H1 (cell line): ENCODE results near the gene MMP17. TPM values are rescaled to one million over a fixed set of nuclear protein-coding genes. Genes with fewer than 3 reads are reported as not detected.

Source experiments
- CTBP2 ChIP-seq: IDR thresholded peaks from 2 replicates; pipeline ENCODE4 v1.7.0; 2011; ENCODE audit warnings: borderline replicate concordance, mild to moderate bottlenecking, moderate library complexity, mixed read lengths, low read length; ENCODE audit not compliant: insufficient read depth, insufficient read length
- GTF2F1 ChIP-seq: IDR thresholded peaks from 2 replicates; pipeline ENCODE4 v1.6.1; 2012; ENCODE audit warnings: low read depth, low read length, improper control_type of control experiment, borderline replicate concordance
- KDM5A ChIP-seq: fragments of 200-600 bp; IDR thresholded peaks from 2 replicates; pipeline ENCODE4 v1.7.1; 2012; ENCODE audit warnings: mild to moderate bottlenecking, low read length, inconsistent platforms, mixed read lengths
- SP2 ChIP-seq: IDR thresholded peaks from 2 replicates; pipeline ENCODE4 v1.6.1; 2012; ENCODE audit warnings: mild to moderate bottlenecking, low read length, inconsistent platforms
- TAF7 ChIP-seq: optimal IDR thresholded peaks from 2 replicates; pipeline ENCODE3; 2011; ENCODE audit warnings: low read depth, mild to moderate bottlenecking, inconsistent platforms, low read length, moderate library complexity, borderline replicate concordance
- polyA plus RNA-seq, 7 experiments: library from polyadenylated mRNA; depleted of rRNA in 3 of 7; stranded (reverse) in 5 of 7; unstranded in 2 of 7; fragments of >200 nt in 5 of 7; fragments of 200-250 nt in 2 of 7; gene quantifications; 1 replicate in 5 of 7; 2 replicates in 1 of 7; 4 replicates in 1 of 7; pipeline versions ENCODE4 v1.2.1 to v1.2.3, GENCODE V29; 2011 to 2013; ENCODE audit warnings: missing spikeins in 2 of 7, mixed read lengths in 2 of 7
- total RNA-seq: library from RNA; stranded (reverse); fragmentation: NEBNext Ultra II Directional; extraction: Animal tissue kit (Norgen Biotek cat#: 25700); gene quantifications from 2 replicates; pipeline ENCODE4 v1.2.1, GENCODE V29; 2021
- TF ChIP-seq, protein P1 (sequence below): IDR thresholded peaks from 2 replicates; pipeline ENCODE4 v1.6.1; 2011; ENCODE audit warnings: low read length, improper control_type of control experiment
- TF ChIP-seq, protein P2 (sequence below): IDR thresholded peaks from 2 replicates; pipeline ENCODE4 v1.6.1; 2012; ENCODE audit warnings: inconsistent platforms
- TF ChIP-seq, protein P3 (sequence below): IDR thresholded peaks from 2 replicates; pipeline ENCODE4 v1.6.1; 2012; ENCODE audit warnings: low read length, inconsistent platforms

Gene MMP17
- total and polyA plus RNA-seq, 2 of the 8 experiments (the other 6 are each of a cell fraction or from before 2014, with no cell fraction given): 41.3 to 53.8 TPM

DNA sequence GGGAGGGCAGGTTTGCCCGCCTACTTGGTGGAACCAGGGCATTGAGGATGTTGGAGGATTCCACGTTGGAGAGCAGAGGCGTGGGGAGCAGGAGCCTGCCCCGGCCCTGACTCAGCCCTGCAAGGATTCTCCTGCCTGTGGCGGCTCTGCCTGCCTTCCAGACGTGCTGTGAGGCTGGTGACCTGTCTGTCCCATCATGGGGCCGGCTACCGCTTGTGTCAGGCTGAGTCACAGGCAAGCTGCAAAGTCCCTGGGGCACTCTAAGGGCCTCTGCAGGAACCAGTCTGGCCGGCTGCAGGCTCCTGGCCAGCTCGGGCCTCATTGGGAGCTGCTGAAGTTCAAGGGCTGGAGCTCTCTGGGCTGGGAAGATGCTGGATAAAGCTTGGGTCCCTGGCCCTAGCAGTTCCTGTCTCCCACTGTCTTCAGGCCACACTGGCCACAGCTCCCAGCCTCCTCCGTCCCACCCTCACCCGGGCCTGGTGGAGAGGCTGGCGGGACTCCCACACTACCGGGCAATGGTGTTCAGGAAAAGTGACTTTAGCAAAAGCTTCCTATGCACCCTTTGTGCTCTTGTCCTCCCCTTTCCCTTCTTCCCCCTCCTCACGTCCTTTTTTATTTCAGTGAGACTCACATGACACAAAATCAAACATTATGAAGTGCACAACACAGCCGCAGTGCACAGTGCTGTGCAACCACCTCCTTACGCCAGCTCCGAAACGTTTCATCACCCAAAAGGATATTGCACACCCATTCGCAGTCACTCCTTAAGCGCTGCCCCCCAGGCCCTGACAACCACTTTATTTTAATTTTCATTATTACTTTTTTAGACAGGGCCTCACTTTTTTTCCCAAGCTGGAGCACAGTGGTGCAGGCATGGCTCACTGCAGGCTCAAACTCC lies 44.2 kb downstream of the MMP17 start (continued):
- TF ChIP-seq, protein P1, sequence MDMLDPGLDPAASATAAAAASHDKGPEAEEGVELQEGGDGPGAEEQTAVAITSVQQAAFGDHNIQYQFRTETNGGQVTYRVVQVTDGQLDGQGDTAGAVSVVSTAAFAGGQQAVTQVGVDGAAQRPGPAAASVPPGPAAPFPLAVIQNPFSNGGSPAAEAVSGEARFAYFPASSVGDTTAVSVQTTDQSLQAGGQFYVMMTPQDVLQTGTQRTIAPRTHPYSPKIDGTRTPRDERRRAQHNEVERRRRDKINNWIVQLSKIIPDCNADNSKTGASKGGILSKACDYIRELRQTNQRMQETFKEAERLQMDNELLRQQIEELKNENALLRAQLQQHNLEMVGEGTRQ: no peak
- TF ChIP-seq GTF2F1 (no peak), TAF7 (no peak), CTBP2 (no peak), KDM5A (no peak), SP2 (no peak)
- TF ChIP-seq, protein P2, sequence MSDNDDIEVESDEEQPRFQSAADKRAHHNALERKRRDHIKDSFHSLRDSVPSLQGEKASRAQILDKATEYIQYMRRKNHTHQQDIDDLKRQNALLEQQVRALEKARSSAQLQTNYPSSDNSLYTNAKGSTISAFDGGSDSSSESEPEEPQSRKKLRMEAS: no peak
- TF ChIP-seq, protein P3, sequence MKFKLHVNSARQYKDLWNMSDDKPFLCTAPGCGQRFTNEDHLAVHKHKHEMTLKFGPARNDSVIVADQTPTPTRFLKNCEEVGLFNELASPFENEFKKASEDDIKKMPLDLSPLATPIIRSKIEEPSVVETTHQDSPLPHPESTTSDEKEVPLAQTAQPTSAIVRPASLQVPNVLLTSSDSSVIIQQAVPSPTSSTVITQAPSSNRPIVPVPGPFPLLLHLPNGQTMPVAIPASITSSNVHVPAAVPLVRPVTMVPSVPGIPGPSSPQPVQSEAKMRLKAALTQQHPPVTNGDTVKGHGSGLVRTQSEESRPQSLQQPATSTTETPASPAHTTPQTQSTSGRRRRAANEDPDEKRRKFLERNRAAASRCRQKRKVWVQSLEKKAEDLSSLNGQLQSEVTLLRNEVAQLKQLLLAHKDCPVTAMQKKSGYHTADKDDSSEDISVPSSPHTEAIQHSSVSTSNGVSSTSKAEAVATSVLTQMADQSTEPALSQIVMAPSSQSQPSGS: no peak
